ENCODE results near the gene POLR2C. TPM values are rescaled to one million over a fixed set of nuclear protein-coding genes. Genes with fewer than 3 reads are reported as not detected.

POLR2C gene
- total and polyA plus RNA-seq, 2 of the 13 experiments (the other 11 are each of a cell fraction or from before 2014, with no cell fraction given) = 104 to 216 TPM

GRCh38 chr16:57422026-57422944 lies 40.2 kb upstream of the POLR2C start (continued):
- TF ChIP-seq AKNA (CRISPR knock-in tag; IDR thresholded peaks at IDR 0.05; ENCODE audit: borderline replicate concordance) (no peak), ZNF772 (CRISPR knock-in tag; IDR thresholded peaks at IDR 0.05) (peak; percentile 79; the same call in 1 of the 2 replicates), ZSCAN9 (CRISPR knock-in tag; IDR thresholded peaks at IDR 0.05; ENCODE audit: borderline replicate concordance) (0 out of 2 replicates have a peak, but pooled peaks have one; percentile 47), ZNF598 (CRISPR knock-in tag; IDR thresholded peaks at IDR 0.05; ENCODE audit: borderline replicate concordance) (no peak), EED (CRISPR knock-in tag; IDR thresholded peaks at IDR 0.05) (no peak), PAX8 (CRISPR knock-in tag; IDR thresholded peaks at IDR 0.05; ENCODE audit: borderline replicate concordance) (no peak), ZNF160 (CRISPR knock-in tag; IDR thresholded peaks at IDR 0.05) (no peak), TFDP1 (CRISPR knock-in tag; IDR thresholded peaks at IDR 0.05; ENCODE audit: borderline replicate concordance) (no peak), ELF3 (CRISPR knock-in tag; IDR thresholded peaks at IDR 0.05) (peak; percentile 25; the same call in 1 of the 2 replicates), MIER3 (CRISPR knock-in tag; IDR thresholded peaks at IDR 0.05; ENCODE audit: borderline replicate concordance) (no peak), HMGXB4 (CRISPR knock-in tag; IDR thresholded peaks at IDR 0.05; ENCODE audit: borderline replicate concordance in 1 of 2, low read depth in 1 of 2) (peak; percentile 73 to 89), ZNF549 (CRISPR knock-in tag; IDR thresholded peaks at IDR 0.05) (no peak), ZNF136 (CRISPR knock-in tag; IDR thresholded peaks at IDR 0.05; ENCODE audit: low read depth) (no peak), ATF2 (CRISPR knock-in tag; IDR thresholded peaks at IDR 0.05) (no peak), ZNF431 (CRISPR knock-in tag; IDR thresholded peaks at IDR 0.05; ENCODE audit: borderline replicate concordance, low read depth) (no peak), FOXP4 (CRISPR knock-in tag; IDR thresholded peaks at IDR 0.05) (no peak)
